Measurements from ENCODE around the gene TUBB6. TPM values are rescaled to one million over a fixed set of nuclear protein-coding genes. Genes with fewer than 3 reads are reported as not detected.

Gene TUBB6
- total and polyA plus RNA-seq, 12 donors, result 61.9 to 602 (median 92.1) TPM

- no peak for TF ChIP-seq CTCF (IDR thresholded peaks at IDR 0.05)
- intact Hi-C loops (cut with DNase I), result no loop called here
- ATAC-seq, result peak in 1 of 8 donors; percentile 16
- 55 to 69% methylated on average over 2 of the region's 2 CpGs for WGBS, 2 donors
- DNase-seq, result no peak
- no peaks in the 10 kb centered on the region for H3K9me3 ChIP-seq
- H3K27me3 ChIP-seq, result no peaks in the 10 kb centered on the region
- peak overlapping the region in 5 of 10 donors; percentile 49 to 71 (median 64) for H3K27ac ChIP-seq
- H3K4me1 ChIP-seq, result peaks cover 0 to 64% (median 35%) of the 10 kb centered on the region in 9 donors
- no peak overlapping the region for H3K4me3 ChIP-seq
- peaks cover 0 to 100% (median 66%) of the 10 kb centered on the region in 9 donors for H3K36me3 ChIP-seq
Observed at GRCh38 chr18:12338382-12338781, 30.3 kb downstream of the TUBB6 start.

- DNase-seq (no peak), ATAC-seq (no peak)
- H3K27me3 ChIP-seq, result no peaks in the 10 kb centered on the region
- peaks cover 0 to 100% (median 75%) of the 10 kb centered on the region in 9 donors for H3K36me3 ChIP-seq
- WGBS, 2 donors, result 87 to 93% methylated on average over 5 of the region's 5 CpGs
- peaks cover 0 to 42% (median 14%) of the 10 kb centered on the region in 9 donors for H3K4me1 ChIP-seq
- H3K9me3 ChIP-seq, result no peaks in the 10 kb centered on the region
- no peak overlapping the region for H3K27ac ChIP-seq
- no peak for TF ChIP-seq CTCF (IDR thresholded peaks at IDR 0.05)
- intact Hi-C loops (cut with DNase I), result loop anchor here in 1 of 10 donors (2.0 kb wide), 1 partner anchor 20 kb away; no protein-coding TSS in a partner anchor
- no peak overlapping the region for H3K4me3 ChIP-seq
Observed at GRCh38 chr18:12340945-12341660, 33.1 kb downstream of the TUBB6 start.

- ATAC-seq (no peak), DNase-seq (no peak)
- intact Hi-C loops (cut with DNase I), result no loop called here
- WGBS, 2 donors, result 82 to 91% methylated on average over 4 of the region's 4 CpGs
- no peaks in the 10 kb centered on the region for H3K27me3 ChIP-seq
- no peaks in the 10 kb centered on the region for H3K9me3 ChIP-seq
- TF ChIP-seq CTCF (IDR thresholded peaks at IDR 0.05), result no peak
- H3K4me3 ChIP-seq, result no peak overlapping the region
- peaks cover 0 to 100% (median 73%) of the 10 kb centered on the region in 9 donors for H3K36me3 ChIP-seq
- no peak overlapping the region for H3K27ac ChIP-seq
- peaks cover 0 to 28% (median 3%) of the 10 kb centered on the region in 9 donors for H3K4me1 ChIP-seq
Observed at GRCh38 chr18:12342661-12343060, 34.6 kb downstream of the TUBB6 start.

GRCh38 chr18:12345491-12346239 lies 37.6 kb downstream of the TUBB6 start:
- ATAC-seq (peak in 2 of 8 donors; percentile 15 to 16), DNase-seq (no peak)
- Histone ChIP-seq H3K4me1 (peaks cover 0 to 8% (median 0%) of the 10 kb centered on the region in 9 donors), H3K4me3 (no peak overlapping the region), H3K27me3 (no peaks in the 10 kb centered on the region), H3K27ac (no peak overlapping the region), H3K36me3 (peaks cover 0 to 100% (median 82%) of the 10 kb centered on the region in 9 donors), H3K9me3 (no peaks in the 10 kb centered on the region)
- 86% methylated on average over 13 of the region's 13 CpGs for WGBS, 2 donors
- intact Hi-C loops (cut with DNase I), result no loop called here
- no peak for TF ChIP-seq CTCF (IDR thresholded peaks at IDR 0.05)

Measured in heart right ventricle (tissue), 16 donors.